IMR-90 (cell line): Measurements from ENCODE around the gene USP24. TPM values are rescaled to one million over a fixed set of nuclear protein-coding genes. Genes with fewer than 3 reads are reported as not detected.

Source experiments
- ATAC-seq: fragments of 200-7000 bp; cut with Tn5 transposase; 2 replicates; pipeline ENCODE4 v1.9.1; 2020; ENCODE audit warnings: low read depth, mild to moderate bottlenecking, moderate library complexity
- BruUV-seq: library from RNA; stranded (reverse); fragments of 400-500 nt; replicated peaks from 2 replicates; lab custom pipeline; 2021; lab: Mats Ljungman, UMichigan
- CTCF ChIA-PET: fragments of 300-600 bp; formaldehyde crosslinking; extraction: SDS; loops from one replicate; lab custom pipeline; 2021; ENCODE audit warnings: antibody characterized with exemption; lab: Yijun Ruan, JAX
- POLR2A ChIA-PET: fragments of 300-600 bp; sonication (Branson Sonifier 250); formaldehyde crosslinking; loops from one replicate; lab custom pipeline; 2022; ENCODE audit warnings: antibody characterized with exemption; ENCODE audit not compliant: unreplicated experiment; lab: Charles Lee
- DNase-seq: peaks from one replicate; pipeline ENCODE4 v3.0.0; 2013
- H2AFZ ChIP-seq: replicated peaks from 2 replicates; pipeline ENCODE3; 2013; ENCODE audit warnings: low read length, mild to moderate bottlenecking; ENCODE audit not compliant: poor library complexity
- H2AK5ac ChIP-seq: 2 replicates; pipeline ENCODE4 v1.6.1; 2013; ENCODE audit warnings: low read depth, low read length, inconsistent platforms
- H2AK9ac ChIP-seq: replicated peaks from 2 replicates; pipeline ENCODE3; 2013; ENCODE audit warnings: mild to moderate bottlenecking, low read depth, low read length, moderate library complexity; ENCODE audit not compliant: poor library complexity
- H2BK120ac ChIP-seq: 2 replicates; pipeline ENCODE4 v1.6.1; 2013; ENCODE audit warnings: low read depth, low read length, inconsistent platforms
- H2BK15ac ChIP-seq: 3 replicates; pipeline ENCODE4 v1.6.1; 2013; ENCODE audit warnings: low read depth, low read length, inconsistent platforms
- H2BK20ac ChIP-seq: 2 replicates; pipeline ENCODE4 v1.6.1; 2013; ENCODE audit warnings: low read depth, mild to moderate bottlenecking, inconsistent platforms, low read length, moderate library complexity
- H2BK5ac ChIP-seq: 2 replicates; pipeline ENCODE4 v1.6.1; 2013; ENCODE audit warnings: mild to moderate bottlenecking, low read depth, low read length, inconsistent platforms; ENCODE audit not compliant: poor library complexity, severe bottlenecking
- H3K14ac ChIP-seq: replicated peaks from 2 replicates; pipeline ENCODE4 v1.6.1; 2013; ENCODE audit warnings: low read depth, low read length, inconsistent platforms
- H3K18ac ChIP-seq: 2 replicates; pipeline ENCODE4 v1.6.1; 2013; ENCODE audit warnings: low read depth, low read length, control low read depth
- H3K23ac ChIP-seq: 2 replicates; pipeline ENCODE4 v1.6.1; 2013; ENCODE audit warnings: low read depth, low read length, inconsistent platforms
- H3K27ac ChIP-seq: 2 replicates; pipeline ENCODE4 v1.5.1; 2013; ENCODE audit warnings: mild to moderate bottlenecking, control low read depth, low read length; ENCODE audit not compliant: insufficient read depth
- H3K27me3 ChIP-seq: 2 replicates; pipeline ENCODE4 v1.6.1; 2013; ENCODE audit warnings: low read length; ENCODE audit not compliant: control insufficient read depth, insufficient read depth
- H3K36me3 ChIP-seq: 2 replicates; pipeline ENCODE4 v1.6.1; 2013; ENCODE audit warnings: low read length, mixed read lengths; ENCODE audit not compliant: control insufficient read depth, insufficient read depth
- H3K4ac ChIP-seq: 2 replicates; pipeline ENCODE4 v1.6.1; 2013; ENCODE audit warnings: low read depth, low read length, inconsistent platforms
- H3K4me1 ChIP-seq: 2 replicates; pipeline ENCODE4 v1.6.1; 2013; ENCODE audit warnings: low read length, mixed read lengths; ENCODE audit not compliant: control insufficient read depth, insufficient read depth
- H3K4me2 ChIP-seq: 2 replicates; pipeline ENCODE4 v1.6.1; 2013; ENCODE audit warnings: low read depth, mild to moderate bottlenecking, control low read depth, low read length, moderate library complexity
- H3K4me3 ChIP-seq: 2 replicates; pipeline ENCODE4 v1.5.1; 2013; ENCODE audit warnings: low read depth, mild to moderate bottlenecking, control low read depth, low read length, moderate library complexity; ENCODE audit not compliant: insufficient read depth
- H3K56ac ChIP-seq: 2 replicates; pipeline ENCODE4 v1.6.1; 2013; ENCODE audit warnings: low read length, inconsistent platforms; ENCODE audit not compliant: insufficient read depth; ENCODE audit errors: extremely low read depth
- H3K79me1 ChIP-seq, 2 experiments: 2 replicates each; pipeline ENCODE4 v1.6.1; 2013; ENCODE audit warnings: low read length in 2 of 2, inconsistent platforms in 1 of 2, low read depth in 1 of 2
- H3K9ac ChIP-seq: 2 replicates; pipeline ENCODE4 v1.6.1; 2013; ENCODE audit warnings: low read depth, low read length, control low read depth
- H3K9me1 ChIP-seq: 2 replicates; pipeline ENCODE4 v1.6.1; 2013; ENCODE audit warnings: low read length, inconsistent platforms; ENCODE audit not compliant: insufficient read depth
- H3K9me3 ChIP-seq: 2 replicates; pipeline ENCODE4 v1.6.1; 2013; ENCODE audit warnings: low read length; ENCODE audit not compliant: control insufficient read depth, insufficient read depth
- H4K20me1 ChIP-seq: 2 replicates; pipeline ENCODE4 v1.6.1; 2013; ENCODE audit warnings: low read length, inconsistent platforms; ENCODE audit not compliant: insufficient read depth
- H4K5ac ChIP-seq: 2 replicates; pipeline ENCODE4 v1.6.1; 2013; ENCODE audit warnings: mild to moderate bottlenecking, low read depth, low read length, control low read depth
- H4K8ac ChIP-seq, 2 experiments: 2 replicates each; pipeline ENCODE4 v1.6.1; 2013; ENCODE audit warnings: low read depth in 2 of 2, low read length in 2 of 2, control low read depth in 1 of 2, inconsistent platforms in 1 of 2
- H4K91ac ChIP-seq: 2 replicates; pipeline ENCODE4 v1.6.1; 2013; ENCODE audit warnings: low read depth, low read length, inconsistent platforms; ENCODE audit not compliant: insufficient read depth
- BHLHE40 ChIP-seq: fragments of 150-350 bp; IDR thresholded peaks from 2 replicates; pipeline ENCODE4 v1.6.1; 2016; ENCODE audit warnings: mild to moderate bottlenecking, low read depth, low read length
- CEBPB ChIP-seq: IDR thresholded peaks from 2 replicates; pipeline ENCODE4 v1.6.1; 2012; ENCODE audit warnings: low read depth, low read length, improper control_type of control experiment
- CHD1 ChIP-seq: IDR thresholded peaks from 2 replicates; pipeline ENCODE4 v1.6.1; 2012; ENCODE audit warnings: low read depth, low read length, improper control_type of control experiment
- CTCF ChIP-seq: conservative IDR thresholded peaks from 2 replicates; pipeline ENCODE4 v1.5.1; 2012; ENCODE audit warnings: mild to moderate bottlenecking, low read depth, low read length, improper control_type of control experiment
- ELK1 ChIP-seq: fragments of 150-350 bp; IDR thresholded peaks from 2 replicates; pipeline ENCODE4 v1.6.1; 2016; ENCODE audit warnings: low read depth, mild to moderate bottlenecking, low read length, moderate library complexity, borderline replicate concordance
- FOS ChIP-seq: fragments of 150-350 bp; IDR thresholded peaks from 2 replicates; pipeline ENCODE4 v1.6.1; 2016; ENCODE audit warnings: low read depth, low read length
- MAFK ChIP-seq: IDR thresholded peaks from 2 replicates; pipeline ENCODE4 v1.6.1; 2012; ENCODE audit warnings: low read depth, low read length, improper control_type of control experiment
- MAZ ChIP-seq: IDR thresholded peaks from 2 replicates; pipeline ENCODE4 v1.6.1; 2012; ENCODE audit warnings: low read depth, mild to moderate bottlenecking, low read length, improper control_type of control experiment, moderate library complexity, borderline replicate concordance
- MXI1 ChIP-seq: IDR thresholded peaks from 2 replicates; pipeline ENCODE4 v1.6.1; 2012; ENCODE audit warnings: low read depth, mild to moderate bottlenecking, low read length, moderate library complexity, borderline replicate concordance
- NFE2L2 ChIP-seq: fragments of 150-350 bp; IDR thresholded peaks from 2 replicates; pipeline ENCODE4 v1.6.1; 2016; ENCODE audit warnings: low read depth, mild to moderate bottlenecking, low read length
- POLR2A ChIP-seq: IDR thresholded peaks from 2 replicates; pipeline ENCODE4 v1.6.1; 2012; ENCODE audit warnings: mild to moderate bottlenecking, low read depth, low read length
- RAD21 ChIP-seq: IDR thresholded peaks from 2 replicates; pipeline ENCODE4 v1.6.1; 2012; ENCODE audit warnings: low read length, improper control_type of control experiment
- RCOR1 ChIP-seq: IDR thresholded peaks from 2 replicates; pipeline ENCODE4 v1.6.1; 2012; ENCODE audit warnings: mild to moderate bottlenecking, low read length, improper control_type of control experiment; ENCODE audit not compliant: insufficient replicate concordance
- RFX5 ChIP-seq: IDR thresholded peaks from 2 replicates; pipeline ENCODE4 v1.8.0; 2012; ENCODE audit warnings: low read depth, mild to moderate bottlenecking, low read length, moderate library complexity
- SMC3 ChIP-seq: fragments of 150-350 bp; IDR thresholded peaks from 2 replicates; pipeline ENCODE4 v1.6.1; 2016; ENCODE audit warnings: low read depth, mild to moderate bottlenecking, antibody characterized with exemption, low read length, moderate library complexity
- USF2 ChIP-seq: fragments of 150-350 bp; IDR thresholded peaks from 2 replicates; pipeline ENCODE4 v1.6.1; 2017; ENCODE audit warnings: mild to moderate bottlenecking, antibody characterized with exemption, low read length, low read depth
- WGBS, 2 experiments: methylation state at CpG; one replicate each; pipeline versions ENCODE4 v1.1.5 to v1.1.7; 2013; ENCODE audit warnings: missing lambda C conversion rate in 2 of 2; ENCODE audit not compliant: insufficient read length in 1 of 2; ENCODE audit errors: extremely low coverage in 2 of 2; 5-methylcytosine and 5-hydroxymethylcytosine counted together
- dilution Hi-C: fragments of 300-500 bp; cut with HindIII; formaldehyde crosslinking; loops from one replicate; pipeline ENCODE4 v1.14.3; 2018; ENCODE audit warnings: low sequenced_read_pairs; ENCODE audit not compliant: unreplicated experiment
- in situ Hi-C: fragments of 300-500 bp; cut with MboI; formaldehyde crosslinking; loops from 3 replicates; pipeline ENCODE4 v1.14.3; 2019; ENCODE audit warnings: low sequenced_read_pairs, inconsistent platforms, mixed read lengths
- intact Hi-C: fragments of 100-400 bp; cut with micrococcal nuclease; formaldehyde crosslinking; loops from 2 replicates; pipeline ENCODE4 v1.10.0; 2022
- polyA plus RNA-seq, 3 experiments: library from polyadenylated mRNA; depleted of rRNA; stranded (reverse); fragments of >200 nt; gene quantifications; 2 replicates each; pipeline ENCODE4 v1.2.3, GENCODE V29; 2012; ENCODE audit warnings: low replicate concordance in 1 of 3
- total RNA-seq: library from RNA; depleted of rRNA; stranded (reverse); fragments of >200 nt; gene quantifications from 2 replicates; pipeline ENCODE4 v1.2.3, GENCODE V29; 2012

The USP24 gene
- total and polyA plus RNA-seq, 2 of the 4 experiments (the other 2 are of a cell fraction), result 8.4 to 36.7 TPM

- H2BK5ac ChIP-seq, result no peak overlapping the region
- no peak overlapping the region for H2BK20ac ChIP-seq
- H2BK15ac ChIP-seq, result no peak overlapping the region
- no peaks in the 10 kb centered on the region for H4K20me1 ChIP-seq
- H3K18ac ChIP-seq, result no peak overlapping the region
- no peak overlapping the region for H2AFZ ChIP-seq
- ChIA-PET POLR2A (no interaction called here), CTCF (interaction anchor here (0.6 to 1.6 kb wide), 2 partner anchors 10 to 589 kb away, joined by 4 read pairs; no protein-coding TSS in a partner anchor)
- no peak for DNase-seq
- H4K5ac ChIP-seq, result no peak overlapping the region
- TF ChIP-seq SMC3 (no peak), BHLHE40 (no peak), MAZ (no peak), RFX5 (no peak), FOS (no peak), USF2 (no peak), RAD21 (no peak), CHD1 (no peak), CEBPB (no peak), ELK1 (no peak), MXI1 (no peak), RCOR1 (no peak), CTCF (no peak), POLR2A (no peak), MAFK (no peak), NFE2L2 (no peak)
- H4K8ac ChIP-seq, result no peak overlapping the region
- H3K9me3 ChIP-seq, result no peaks in the 10 kb centered on the region
- intact Hi-C loops (loop anchor here (5.0 kb wide), 1 partner anchor 39 kb away; no protein-coding TSS in a partner anchor), in situ Hi-C loops (no loop called here), dilution Hi-C loops (no loop called here)
- ATAC-seq, result no peak
- H2AK9ac ChIP-seq, result peak overlapping the region; percentile 22
- H2AK5ac ChIP-seq, result no peak overlapping the region
- no peak overlapping the region for H3K4ac ChIP-seq
- no peak overlapping the region for H3K4me2 ChIP-seq
- H3K36me3 ChIP-seq, result peaks cover 19% of the 10 kb centered on the region
- peaks cover 2% of the 10 kb centered on the region for H3K4me1 ChIP-seq
- WGBS, 2 experiments, result 100% methylated on average over 1 of the region's 3 CpGs; no CpG with 5 or more reads in 1 of the 2 experiments
- no peak overlapping the region for H3K4me3 ChIP-seq
- no peak overlapping the region for H3K14ac ChIP-seq
- H3K27ac ChIP-seq, result no peak overlapping the region
- H3K27me3 ChIP-seq, result no peaks in the 10 kb centered on the region
- H4K91ac ChIP-seq, result no peak overlapping the region
- no peak overlapping the region for H3K9ac ChIP-seq
- no peak overlapping the region for H2BK120ac ChIP-seq
- peaks cover 2% of the 10 kb centered on the region; the same call in 1 of the 2 replicates for H3K9me1 ChIP-seq
- H3K79me1 ChIP-seq, result peaks cover 5 to 6% of the 10 kb centered on the region in 2 experiments; a peak in 3 of 4 replicates
- no peak overlapping the region for H3K23ac ChIP-seq
- no TSS peak for BruUV-seq
- H3K56ac ChIP-seq, result no peak overlapping the region
These were observed 62.1 kb downstream of the USP24 start for GRCh38 chr1:55153031-55153430.
